ENCODE results near the gene COMP.
"Not testable (repeated sequence)": the region's sequence is repeated elsewhere in the genome, so short reads cannot be mapped to it uniquely, and the experiment has no call there.

The COMP gene

DNA sequence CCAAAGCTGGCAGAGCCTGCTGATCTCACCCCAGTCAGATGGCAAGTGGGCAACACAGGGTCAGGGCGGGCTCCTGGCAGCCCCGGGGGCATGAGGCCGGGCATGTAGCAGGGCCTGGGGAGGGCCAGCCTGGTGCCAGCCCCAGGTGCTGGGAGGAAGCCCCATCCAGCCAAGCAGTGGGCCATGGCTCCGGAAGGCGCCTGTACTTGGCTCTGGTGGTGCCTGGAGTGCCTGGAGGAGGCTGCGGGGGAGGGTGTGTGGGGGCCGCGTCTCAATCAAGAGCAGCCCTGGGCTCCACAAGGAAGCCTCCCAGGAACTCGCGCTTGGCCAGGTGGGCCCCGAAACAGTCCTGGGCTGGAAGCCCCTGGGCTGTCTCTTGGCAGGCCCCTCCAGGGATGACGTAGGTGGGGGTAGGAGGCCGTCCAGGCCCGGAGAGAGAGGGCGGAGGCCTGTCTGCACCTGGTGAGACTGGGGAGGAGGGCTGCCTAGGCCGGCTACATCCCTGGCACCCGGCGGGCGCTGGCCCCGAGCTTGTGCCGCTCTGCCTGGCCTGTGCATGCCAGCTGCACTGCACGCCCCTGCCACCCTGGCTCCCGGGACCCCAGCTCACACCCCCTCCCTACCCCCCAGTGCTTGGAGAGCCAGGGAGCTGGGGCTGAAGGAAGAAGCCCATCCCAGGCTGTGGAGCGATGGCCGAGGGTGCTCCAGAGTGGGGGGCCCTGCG lies 45.9 kb downstream of the COMP start:
- no peak for DNase-seq

DNA sequence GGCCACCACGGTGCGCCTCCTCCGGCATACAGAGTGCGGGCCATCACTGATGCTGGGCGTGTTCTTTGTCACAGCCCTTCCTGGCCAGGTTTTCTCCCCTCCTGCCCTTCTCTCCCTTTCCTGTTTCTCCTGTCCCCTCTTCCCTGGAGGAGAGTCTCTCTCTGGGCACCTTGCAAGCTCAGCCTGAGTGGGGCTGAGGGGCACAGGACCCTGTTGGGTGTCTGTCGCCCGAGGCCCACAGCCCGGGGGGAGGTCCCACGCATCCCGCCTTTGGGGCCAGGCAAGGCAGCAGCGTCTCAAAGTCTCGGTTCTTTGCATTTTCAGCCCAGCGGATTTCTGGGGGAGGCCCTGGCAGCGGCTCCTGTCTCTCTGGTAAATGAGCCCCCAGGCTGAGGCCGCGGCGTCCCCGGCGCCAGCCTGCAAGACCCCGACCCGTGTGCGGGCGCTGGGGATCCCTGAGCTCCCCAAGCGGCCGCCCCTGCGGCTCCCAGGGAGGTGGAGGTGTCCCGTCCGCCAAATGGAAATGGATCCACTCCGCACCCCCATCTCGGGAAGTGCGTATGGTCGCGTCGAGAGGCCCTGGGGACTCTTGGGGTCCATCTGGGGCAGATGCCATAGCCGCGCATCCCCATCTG lies 47.2 kb downstream of the COMP start:
- no peak for DNase-seq

DNA sequence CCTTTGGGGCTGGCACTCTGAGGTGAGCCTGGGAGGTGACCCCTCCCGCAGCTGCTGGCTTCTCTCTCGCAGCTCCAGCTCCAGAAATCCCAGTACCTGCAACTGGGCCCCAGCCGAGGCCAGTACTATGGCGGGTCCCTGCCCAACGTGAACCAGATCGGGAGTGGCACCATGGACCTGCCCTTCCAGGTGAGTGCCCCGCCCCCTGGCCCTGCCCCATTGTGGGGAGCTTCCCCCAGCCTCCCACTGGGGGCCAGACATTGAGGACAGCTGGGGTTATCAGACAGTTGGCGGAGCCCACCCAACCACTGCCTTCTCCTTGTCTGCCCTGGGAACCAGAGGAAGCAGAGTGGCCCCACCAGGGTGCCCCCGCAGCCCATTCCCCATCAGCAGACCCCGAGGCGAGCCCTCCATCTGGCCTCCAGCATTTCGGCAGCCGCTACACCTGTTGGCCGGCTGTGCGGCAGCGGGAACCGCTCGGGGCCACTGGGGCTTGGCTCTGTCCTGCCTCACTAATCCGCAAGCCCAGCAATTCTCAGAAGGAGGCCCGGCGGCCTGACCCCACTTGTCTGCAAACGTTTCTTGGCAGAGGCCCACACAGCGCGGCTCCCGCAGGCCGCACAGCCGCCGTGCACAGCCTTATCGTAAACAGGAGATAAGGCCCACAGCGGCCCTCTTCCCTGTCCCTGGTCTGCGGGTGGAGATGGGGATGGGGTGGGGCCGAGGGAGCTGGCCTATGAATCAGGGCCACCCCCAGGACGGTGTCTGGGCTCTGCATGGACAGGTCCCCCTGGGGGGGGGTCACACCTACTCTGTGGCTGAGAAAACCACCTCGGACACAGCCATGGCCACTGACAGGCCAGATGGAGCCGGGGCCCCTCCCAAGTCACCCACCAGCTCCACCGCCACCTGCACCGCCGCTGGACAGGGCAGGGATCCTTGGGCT lies 48.0 kb downstream of the COMP start:
- no peak for DNase-seq

DNA sequence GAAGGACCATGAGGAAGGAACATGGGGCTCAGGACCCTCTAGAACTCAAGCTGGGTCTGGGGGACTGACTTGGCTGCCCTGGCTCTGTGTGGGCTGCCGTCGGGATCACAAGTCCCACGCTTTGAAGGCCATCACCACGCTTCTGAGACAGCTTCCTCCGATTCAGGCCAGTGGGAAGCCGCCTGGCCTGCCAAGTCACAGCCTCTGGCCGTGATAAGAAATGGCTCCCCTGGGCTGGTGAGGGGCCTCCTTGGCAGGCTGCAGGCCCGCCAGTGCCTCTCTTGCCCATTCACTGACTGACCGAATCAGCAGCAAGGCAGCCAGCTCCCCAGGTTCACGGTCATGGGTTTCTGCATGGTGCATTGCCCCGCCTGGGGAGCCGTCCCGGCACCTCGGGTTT lies 48.8 kb downstream of the COMP start:
- no peak for DNase-seq

DNA sequence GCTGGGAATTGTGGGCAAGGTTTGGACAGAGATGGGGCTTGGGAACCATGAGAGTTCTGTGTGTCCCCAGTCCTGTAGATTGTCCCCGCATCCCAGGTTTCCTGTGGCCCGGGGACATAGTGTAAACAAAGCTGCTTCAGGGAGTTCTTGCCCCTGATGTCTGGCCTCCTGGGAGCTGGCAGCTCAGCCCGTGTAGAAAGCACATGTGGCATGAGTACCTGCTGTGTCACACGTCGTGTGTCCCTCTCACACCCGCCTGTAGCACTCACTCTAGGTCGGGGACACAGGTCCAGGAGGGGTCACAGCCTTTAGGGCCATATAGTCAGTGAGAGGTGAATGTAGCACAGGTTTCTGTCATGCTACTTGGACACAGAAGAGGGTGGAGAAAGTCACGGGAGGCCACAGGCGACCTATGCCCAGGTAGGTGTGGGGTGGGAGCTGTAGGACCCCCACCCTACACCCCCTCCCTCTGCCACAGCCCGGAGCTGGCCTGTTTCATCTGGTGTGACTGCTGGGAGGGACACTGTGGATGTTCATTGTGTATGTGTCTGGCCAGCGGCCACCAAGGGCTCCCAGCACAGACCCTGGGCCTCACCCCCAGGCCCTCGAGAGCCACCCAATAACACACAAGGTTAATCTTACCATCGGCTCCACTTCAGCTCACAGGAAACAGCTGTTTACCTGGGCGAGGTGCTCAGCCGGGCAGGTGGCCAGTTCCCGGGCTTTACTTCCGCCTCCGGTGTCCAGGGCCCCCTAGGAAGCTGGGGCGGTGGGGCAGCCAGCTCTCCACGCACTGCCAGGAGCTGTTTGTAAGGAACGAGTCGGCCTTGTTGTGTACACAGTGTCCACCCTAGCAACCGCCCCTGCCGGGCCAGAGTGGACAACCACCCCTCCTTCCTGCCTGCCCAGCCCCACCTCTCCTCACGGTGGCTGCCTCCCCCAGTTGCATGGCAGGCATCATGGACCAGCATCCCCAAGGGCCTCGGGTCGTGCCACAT lies 49.7 kb downstream of the COMP start:
- no peak for DNase-seq

DNA sequence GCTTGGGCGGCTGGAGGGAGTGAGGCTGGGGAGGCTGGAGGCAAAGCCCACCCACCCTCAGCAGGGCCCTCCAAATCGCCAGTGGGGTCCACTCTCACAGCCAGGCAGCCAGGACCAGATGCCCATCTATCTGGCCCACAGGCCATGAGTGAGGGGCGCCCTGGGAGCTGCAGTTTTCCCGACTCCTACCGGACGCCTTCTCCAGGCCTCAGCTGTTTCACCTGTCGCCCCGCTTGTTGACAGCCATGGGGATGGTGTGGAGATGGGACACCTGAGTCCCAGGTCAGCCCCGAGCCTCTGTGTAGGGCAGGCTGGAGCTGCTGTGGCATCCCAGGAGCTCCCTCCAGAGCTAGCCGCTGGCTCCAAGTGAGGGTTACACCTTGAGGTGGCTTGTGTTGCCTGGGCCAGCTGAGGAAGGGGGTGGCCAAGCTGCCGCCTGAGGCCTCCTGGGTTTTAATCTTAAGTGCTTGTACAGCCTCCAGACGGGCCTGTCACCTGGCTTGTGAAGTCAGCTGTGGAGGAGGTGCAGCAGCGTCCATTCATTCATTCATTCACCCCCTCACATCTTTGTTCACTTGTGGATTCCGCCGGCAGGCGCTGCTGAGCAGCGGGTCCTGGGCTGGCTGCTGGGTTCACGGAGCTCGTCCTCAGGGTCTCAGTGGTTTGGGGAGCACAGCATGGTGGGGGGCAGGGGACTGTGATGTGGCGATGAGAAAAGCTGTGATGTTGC lies 52.0 kb downstream of the COMP start:
- no peak for DNase-seq

DNA sequence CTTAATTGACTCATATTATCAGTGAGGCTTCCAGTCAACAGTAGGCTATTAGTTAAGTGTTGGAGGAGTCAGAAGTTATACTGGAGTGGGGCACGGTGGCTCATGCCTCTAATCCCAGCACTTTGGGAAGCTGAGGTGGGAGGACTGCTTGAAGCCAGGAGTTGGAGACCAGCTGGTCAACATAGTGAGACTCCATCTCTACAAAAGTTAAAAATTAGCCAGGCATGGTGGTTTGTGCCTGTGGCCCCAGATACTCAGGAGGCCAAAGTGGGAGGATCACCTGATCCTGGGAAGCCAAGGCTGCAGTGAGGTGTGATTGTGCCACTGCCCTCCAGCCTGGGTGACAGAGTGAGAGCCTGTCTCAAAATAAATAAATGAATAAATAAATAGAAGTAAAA lies 53.2 kb downstream of the COMP start:
- no peak for DNase-seq

DNA sequence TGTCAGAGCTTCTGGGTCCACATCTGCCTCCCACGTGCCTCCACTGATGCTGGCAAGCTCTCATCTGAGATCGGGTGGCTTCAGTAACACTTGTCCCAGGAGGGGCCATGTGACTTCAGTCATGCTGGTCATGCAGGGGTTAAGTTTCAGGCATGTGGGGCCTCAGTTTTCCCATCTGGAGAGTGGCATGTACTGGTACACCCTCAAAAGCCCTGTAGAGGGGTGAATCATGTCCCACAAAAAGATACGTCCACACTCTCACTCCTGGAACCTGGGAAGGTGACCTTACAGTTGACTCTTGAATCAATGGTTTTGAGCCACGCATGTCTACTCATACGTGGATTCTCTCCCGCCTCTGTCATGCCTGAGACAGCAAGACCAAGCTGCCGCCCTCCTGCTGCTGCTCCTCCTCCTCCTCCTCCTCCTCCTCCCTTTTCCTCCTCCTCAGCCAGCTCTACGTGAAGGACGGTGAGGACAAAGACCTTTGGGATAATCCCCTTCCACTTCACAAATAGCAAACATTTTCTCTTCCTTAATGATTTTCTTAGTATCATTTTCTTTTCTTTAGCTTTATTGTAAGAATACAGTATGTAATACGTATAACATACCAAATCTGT lies 53.7 kb downstream of the COMP start:
- no peak for DNase-seq

DNA sequence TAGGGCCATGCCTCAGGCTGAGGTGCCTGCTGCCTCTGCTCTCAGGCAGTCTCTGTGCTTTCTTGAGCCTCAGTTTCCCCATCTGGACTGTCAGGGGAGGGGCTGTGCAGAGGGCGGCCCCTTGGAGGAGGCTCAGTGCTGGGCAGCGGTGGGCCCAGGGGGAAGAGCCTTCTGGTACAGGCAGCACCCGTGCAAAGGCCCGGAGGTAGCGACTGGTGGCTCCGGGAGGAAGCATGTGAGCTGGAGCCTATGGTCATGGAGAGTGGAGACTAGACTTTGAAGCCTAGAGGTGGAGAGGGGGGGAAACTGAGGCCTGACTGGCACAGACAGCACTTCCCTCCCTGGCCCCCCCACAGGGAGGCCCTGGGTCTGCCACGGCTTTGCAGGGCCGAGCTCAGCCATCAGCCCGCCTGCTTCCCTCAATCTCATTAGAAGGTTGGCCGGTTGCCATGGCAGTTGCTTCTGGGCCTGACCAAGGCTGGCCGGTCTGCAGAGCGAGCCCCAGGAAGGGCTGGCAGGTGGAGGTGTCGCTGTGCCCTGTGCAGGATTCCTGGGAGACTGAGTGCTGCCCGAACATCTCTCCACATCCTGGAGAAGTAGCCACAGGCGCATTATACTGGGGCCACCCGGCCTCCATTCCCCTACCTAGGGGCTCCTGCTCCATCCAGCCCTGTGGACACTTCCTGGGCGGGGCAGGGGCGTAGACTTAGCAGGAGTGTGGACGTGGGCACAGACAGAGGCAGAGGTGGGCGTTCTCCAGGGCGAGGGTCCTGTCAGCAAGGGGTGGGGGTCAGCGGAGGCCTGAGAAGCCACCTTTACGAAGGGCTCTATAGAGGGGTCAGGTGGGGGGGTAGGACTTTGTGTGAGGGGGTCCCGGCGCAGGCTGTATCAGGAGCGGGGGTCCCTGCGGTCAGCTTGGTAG lies 54.4 kb downstream of the COMP start:
- DNase-seq = no peak

DNA sequence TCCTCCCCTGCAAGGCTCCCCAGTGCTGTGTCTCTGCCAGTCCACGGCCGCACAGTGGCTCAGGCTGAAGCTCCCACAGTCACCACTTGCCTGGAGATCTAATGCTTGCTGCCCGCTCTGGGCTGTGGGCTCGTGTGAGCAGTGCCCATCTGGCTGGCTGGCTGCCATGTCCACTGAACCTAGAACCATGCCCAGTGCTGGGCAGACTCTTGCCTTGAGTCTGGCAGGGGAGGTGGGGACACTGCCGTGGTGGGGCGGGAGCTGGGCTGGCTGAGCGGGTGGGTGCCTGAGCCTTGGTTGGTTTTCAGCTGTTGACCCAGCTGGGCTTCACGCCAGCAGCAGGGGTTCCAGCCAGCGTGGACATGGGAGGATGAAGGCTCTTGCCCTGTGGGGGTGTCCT lies 55.4 kb downstream of the COMP start:
- DNase-seq = no peak

DNA sequence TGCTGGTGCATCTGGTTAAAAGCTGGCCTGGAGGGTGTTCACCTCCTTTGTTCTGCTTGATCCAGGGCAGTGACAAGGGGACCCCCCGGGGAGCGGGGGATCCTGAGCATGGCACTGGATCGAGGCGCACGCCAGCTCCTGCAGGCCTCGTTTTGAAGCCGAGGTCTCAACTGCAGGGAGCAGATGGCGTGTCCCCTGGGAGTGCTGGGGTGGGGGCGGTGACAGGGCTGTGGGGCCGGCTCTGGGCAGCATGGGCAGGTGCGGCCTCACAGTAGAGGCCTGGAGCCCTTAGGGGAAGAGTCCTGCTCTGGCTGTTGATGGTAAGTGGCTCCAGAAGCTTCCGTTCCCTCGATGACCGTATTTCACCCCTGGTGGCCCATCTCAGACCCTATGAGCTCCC lies 55.8 kb downstream of the COMP start:
- no peak for DNase-seq

DNA sequence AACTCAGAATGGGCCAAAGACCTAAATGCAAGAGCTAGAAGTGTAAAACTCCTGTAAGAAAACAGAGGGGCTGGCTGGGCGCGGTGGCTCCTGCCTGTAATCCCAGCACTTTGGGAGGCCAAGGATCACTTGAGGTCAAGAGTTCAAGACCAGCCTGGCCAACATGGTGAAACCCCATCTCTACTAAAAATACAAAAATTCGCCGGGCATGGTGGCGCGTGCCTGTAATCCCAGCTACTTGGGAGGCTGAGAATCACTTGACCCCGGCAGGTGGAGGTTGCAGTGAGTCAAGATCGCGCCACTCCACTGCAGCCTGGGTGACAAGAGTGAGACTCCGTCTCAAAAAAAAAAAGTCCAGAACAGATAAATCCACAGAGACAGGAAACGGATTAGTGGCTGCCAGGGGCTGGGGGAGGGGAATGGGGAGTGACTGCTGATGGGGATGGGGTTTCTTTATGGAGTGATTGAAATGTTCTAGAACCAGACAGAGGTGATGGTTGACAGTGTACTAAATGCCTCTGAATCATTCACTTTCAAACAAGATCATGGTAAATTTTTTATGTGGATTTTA lies 57.3 kb downstream of the COMP start:
- DNase-seq = not testable (repeated sequence)

DNA sequence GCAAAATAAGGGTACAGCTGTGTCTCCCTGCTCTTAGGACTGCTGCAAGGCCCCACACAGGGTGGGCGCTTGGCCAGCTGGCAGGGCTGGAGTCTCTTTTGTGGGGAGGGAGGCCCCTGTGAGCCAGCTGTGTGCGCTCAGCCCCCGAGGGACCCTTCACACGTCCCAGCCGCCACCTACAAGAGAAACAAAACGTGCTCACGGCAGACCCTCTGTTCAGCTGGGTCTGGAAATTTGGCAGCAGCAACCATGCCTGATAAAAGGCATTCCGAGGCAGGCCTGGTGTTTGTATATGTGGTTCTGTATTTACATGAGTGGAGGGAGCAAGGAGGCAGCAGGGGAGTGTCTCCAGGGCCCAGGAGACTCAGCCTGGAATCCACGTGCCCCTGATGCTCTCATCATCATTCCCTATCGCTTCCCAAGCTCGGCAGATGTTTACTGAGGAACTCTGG lies 57.9 kb downstream of the COMP start:
- no peak for DNase-seq

Data from CD4-positive, alpha-beta T cell treated with Interleukin-4 for 1 hour (primary cell).